Hematopoietic multipotent progenitor cell (in vitro differentiated cells): ENCODE data around the gene BBS2. TPM values are rescaled to one million over a fixed set of nuclear protein-coding genes. Genes with fewer than 3 reads are reported as not detected.
"Not testable (repeated sequence)": the region's sequence is repeated elsewhere in the genome, so short reads cannot be mapped to it uniquely, and the experiment has no call there.

Source experiments
- DNase-seq, 3 donors: peaks; one replicate each; pipeline ENCODE4 v3.0.0-alpha.2; 2011 to 2015; ENCODE audit warnings: low read depth in 2 of 3, low spot score in 2 of 3
- total RNA-seq: library from RNA; depleted of rRNA; stranded (reverse); fragments of >200 nt; gene quantifications from one replicate; pipeline ENCODE4 v1.2.3, GENCODE V29; 2012

Gene BBS2
- total RNA-seq, 1 donor = 35.0 TPM

DNA sequence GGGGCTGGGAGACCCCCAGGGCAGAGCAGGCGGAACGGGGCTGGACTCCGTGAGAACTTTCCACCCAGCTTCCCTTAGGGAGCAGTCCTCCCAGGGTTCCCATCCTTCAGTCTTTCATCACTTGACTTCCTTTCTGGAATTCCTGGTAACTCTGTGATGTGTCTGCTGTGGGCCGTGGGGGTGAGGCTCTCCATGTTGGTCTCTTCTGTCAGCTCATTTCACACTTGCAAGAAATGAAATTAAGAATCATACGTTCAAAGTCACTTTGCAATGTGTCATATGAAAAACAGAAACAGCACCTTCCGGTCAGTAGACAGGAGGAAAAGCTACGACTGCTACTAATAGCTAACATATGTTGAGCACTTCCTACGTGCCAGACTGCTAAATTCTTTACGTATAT, 5.4 kb upstream of the BBS2 start:
- no peak for DNase-seq

DNA sequence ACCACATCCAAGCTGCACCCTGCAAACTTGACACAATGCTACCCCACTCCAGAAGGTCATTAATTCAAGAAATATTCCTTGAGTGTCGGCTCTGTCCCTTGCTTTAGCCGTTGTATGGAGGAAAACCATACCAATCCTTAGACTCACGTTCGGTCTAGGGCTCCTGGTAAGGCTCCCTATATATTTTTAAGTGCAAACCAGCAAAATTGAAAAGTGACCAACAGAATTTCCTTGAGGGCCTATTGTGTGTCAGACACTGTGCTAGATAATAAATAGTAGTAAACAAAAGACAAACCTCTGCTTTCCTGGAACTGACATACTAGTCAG, 390 bp upstream of the BBS2 start:
- no peak for DNase-seq

DNA sequence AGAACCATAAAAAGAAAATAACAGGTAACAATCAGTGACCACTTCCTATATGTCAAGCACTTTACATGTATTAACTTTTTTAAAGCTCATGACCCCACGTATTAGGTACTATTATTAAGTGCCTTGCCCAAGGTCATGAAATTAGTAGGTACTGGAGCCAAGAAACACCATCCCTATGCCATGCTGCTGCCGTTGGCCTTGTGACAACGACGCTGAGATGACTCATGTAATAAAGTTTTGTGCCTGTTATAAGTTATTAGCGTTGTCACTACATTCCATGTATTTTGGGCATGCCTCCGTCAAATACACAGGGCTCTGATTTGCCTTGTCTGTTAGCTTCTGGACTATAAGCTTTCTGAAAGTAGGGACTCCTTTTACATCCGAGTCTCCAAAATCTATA, 1.4 kb downstream of the BBS2 start:
- DNase-seq = no peak

DNA sequence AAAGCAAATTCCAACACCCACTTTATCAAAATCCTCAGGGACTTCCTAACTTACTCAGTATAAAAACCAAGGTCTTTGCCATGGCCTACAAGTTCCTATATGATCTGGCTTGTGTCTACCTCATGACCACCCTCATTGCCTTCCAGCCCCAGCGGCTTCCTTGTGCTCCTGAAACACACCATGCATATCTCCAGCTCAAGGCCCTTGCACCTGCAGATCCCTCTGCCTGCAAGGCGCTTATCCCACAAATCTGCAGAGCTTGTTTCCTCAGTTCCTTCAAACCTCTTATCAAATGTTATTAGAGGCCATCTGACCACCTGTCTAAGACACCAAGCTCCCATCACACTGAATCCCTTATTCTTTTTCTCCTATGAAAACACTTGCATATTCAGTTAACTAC, 2.6 kb downstream of the BBS2 start:
- DNase-seq = no peak

DNA sequence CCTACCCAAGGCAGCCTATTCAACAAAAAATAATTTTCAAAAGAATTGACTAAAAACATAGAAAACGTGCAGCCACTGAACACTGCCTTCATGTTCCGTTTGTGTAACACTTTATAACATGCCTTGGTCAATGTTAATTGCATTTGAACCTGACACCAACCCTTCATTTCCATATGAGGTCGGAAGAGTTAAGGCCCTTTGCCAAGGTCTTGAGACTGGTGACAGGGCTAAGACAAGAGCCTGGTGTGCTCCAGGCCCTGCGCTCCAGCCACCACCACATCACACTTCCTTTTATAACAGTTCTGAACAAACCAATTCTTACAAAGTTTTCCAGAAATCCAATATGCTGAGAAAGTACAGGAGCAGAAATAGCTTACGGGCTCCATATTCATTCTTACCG, 4.2 kb downstream of the BBS2 start:
- no peak for DNase-seq

DNA sequence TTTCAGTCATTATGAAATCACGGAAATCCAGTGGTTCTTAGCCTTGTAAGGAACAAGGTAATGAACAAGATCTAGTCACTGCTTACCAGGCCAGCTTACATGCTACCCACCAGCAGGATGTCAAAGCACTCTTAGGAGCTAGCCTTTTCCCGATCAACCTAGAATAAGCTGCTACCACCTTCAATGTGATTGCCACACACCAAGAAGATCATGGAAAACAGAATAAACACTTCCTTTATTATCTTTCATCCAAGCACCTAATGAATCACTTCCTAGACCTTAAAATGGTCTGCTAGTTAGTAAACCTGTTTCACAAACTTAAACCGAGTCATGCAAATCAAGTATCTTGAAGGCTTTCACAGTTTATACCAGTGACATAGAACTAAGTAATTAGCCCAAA, 5.0 kb downstream of the BBS2 start:
- DNase-seq = no peak

DNA sequence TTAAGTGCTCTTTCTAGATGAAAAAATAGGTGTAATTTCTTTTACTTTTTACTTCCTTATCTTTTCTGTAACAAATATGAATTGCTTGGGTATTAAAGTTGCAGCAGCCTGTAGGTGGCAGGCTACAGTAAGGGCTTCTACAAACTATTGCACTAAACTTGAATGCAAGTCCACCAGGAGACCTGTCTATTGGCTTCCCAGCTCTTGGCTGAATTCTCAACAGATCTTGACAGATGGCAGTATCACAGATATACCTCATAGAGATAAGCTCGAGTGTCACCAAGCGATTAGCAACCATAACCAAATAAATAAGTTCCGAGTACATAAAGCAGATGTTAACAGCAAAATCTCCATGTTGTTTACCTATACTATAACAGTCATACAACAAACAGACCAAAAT, 5.9 kb downstream of the BBS2 start:
- DNase-seq = peak in 2 of 3 donors; percentile 68 to 75

DNA sequence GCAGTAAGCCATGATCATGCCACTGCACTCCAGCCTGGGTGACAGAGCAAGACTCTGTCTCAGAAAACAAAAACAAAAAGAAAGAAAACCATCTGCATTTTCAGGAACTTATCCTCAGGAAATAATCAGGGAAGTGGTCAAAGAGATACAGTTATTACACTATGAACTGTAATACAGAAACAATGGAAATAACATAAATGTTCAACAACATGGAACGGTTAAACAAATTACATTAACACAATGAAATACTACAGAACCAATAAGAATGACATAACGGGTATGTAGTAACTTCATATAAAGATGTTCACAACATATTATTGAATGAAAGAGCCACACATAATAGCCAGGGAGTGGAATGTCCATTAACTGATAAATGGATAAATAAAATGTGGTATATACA, 6.7 kb downstream of the BBS2 start:
- no peak for DNase-seq

DNA sequence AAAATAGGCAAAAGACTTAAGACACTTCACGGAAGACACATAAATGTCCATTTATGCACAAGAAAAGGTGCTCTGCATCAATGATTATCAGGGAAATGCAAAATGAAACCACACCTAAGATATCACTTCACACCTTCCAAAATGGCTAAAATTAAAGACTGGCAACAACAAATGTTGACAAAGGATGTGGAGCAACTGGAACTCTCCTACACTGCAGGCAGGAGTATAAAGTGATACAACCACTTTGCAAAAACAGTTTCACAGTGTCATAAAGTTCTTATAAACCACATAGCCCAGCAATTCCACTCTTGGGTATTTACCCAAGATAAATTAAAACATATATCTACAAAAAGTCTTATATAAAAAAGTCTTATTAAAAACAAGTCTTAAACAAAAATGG, 7.8 kb downstream of the BBS2 start:
- no peak for DNase-seq

DNA sequence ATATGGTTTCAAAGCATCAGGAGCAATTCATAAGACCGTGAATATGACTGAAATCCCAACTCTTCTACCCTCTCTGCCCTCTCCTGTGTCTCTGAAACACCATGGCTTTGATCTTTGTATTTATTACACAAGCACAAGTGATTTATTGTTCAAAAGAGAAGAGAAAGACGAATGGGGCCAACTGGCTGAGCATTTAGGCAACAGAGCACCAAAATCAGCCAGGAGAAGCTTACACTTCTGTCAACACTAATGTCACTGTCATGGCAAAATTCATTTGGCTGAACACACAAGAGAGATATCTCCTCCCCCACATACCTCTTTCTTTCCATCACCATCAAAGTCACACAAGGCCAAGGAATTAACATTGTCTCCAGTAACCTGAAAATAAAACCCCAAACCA, 9.3 kb downstream of the BBS2 start:
- DNase-seq = no peak

DNA sequence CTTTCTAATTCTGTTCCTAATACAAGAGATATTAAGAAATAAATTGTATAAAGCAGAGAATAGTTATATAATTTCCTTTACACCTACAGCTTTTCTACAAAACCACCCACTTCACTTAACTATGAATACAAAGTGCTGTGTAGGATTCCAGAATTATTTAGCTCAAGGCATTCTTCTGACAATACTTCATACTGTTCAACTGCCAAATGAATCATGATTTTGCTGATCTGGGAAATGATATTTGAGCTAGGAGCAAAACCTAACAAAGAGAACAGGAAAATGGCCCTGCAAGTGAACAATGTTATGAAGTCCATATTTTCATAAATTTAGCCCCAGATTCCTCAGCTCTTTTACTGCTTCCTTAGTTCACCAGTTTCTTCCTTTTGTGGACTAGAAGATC, 12.9 kb downstream of the BBS2 start:
- DNase-seq = no peak

DNA sequence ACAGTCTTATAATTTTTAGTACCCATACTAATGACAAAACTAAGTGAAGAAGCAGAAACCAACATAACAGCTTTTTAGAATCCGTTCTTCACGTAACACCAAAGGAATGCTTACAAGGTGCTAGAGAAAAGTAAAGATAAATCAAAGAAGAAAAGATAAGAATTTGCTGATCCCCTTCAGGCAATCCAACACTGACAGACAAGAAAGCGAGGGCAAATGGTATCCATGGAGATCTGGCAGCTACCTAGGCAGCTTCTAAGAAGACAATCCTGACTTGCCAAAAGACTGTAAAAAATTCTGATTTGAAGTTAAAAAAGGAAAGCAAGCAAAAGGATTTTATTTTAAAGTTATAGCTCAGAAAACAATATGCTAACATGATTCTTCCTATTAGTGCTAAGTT, 14.6 kb downstream of the BBS2 start:
- DNase-seq = no peak

DNA sequence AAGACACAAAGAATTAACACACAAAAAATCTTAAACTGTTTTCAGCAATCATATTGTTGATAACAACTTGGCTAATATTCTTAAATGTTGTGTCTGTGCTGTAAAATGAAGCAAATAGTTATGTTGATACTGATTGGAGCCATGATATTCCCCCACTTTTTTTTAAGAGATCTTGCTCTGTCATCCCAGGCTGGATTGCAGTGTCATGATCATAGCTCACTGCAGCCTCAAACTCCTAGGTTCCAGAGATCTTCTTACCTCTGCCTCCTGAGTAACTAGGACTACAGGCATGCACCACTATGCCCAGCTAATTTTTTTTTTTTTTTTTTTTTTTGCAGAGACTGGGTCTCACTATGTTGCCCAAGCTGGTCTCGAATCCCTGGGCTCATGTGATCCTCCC, 26.0 kb downstream of the BBS2 start:
- DNase-seq = no peak

DNA sequence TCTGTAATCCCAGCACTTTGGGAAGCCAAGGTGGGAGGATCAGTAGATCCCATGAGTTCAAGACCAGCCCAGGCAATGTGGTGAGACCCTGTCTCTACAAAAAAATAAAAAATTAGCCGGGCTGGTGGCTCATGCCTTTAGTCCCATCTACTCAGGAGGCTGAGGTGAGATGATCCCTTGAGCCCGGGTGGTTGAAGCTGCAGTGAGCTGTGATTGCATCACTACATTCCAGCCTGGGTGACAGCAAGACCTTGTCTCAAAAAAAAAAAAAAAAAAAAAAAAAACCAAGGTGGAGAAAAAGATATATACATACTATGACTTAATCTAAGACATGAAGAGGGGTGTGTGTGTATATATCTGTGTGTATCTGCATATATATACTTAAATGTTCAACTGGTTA, 26.7 kb downstream of the BBS2 start:
- no peak for DNase-seq

DNA sequence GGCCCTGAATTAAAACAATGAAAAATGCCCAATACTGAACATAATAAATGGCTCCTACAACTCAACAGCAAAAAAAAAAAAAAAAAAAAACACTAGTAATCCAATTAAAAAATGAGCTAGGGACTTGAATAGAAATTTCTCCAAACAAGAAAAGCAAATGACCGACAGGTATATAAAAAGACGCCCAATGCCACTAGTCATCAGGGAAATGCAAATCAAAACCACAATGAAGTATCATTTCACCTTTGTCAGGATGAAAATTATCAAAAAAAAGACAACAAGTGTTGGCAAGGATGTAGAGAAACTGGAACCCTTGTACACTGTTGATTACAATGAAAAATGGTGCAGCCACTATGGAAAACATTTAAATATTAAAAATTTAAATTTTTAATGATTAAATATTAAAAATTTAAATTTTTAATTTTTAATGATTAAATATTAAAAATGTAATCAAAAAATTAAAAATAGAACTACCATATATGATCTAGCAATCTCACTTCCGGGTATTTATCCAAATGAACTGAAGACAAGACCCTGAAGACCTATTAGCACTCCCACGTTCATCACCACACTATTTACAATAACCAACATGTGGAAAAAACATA, 28.1 kb downstream of the BBS2 start:
- DNase-seq = no peak

DNA sequence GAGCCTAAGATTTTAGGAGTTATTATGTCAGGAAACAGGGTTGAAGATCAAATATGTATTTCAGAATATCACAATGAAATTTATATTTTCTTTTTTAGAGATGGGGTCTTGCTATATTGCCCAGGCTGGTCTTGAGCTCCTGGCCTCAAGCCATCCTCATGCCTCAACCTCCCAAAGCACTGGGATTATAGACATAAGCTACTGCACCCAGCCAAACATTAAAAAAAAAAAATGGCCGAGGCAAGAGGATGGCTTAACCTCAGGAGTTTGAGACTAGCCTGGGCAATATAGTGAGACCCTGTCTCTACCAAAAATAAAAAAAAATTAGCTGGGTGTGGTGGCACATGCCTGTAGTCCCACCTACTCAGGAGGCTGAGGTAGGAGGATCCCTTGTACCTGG, 31.0 kb downstream of the BBS2 start:
- not testable (repeated sequence) for DNase-seq

DNA sequence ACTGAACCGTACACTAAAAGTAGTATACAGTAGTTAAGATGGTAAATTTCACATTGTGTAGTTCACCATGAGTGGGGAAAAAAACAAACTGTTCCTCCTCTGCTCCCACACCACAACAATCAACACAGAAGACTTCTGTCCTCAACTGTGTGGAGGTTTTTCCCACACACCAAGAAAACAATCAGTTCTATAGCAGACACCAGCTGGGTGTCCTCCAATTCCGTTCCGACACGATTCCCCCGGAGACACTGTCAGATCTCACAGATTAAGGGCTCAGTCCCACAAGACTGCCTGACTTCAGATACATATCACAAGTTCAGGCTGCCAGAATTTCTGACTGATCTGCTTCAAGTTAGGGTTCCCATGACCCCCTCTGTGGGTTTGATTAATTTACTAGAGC, 31.8 kb downstream of the BBS2 start:
- DNase-seq = no peak

DNA sequence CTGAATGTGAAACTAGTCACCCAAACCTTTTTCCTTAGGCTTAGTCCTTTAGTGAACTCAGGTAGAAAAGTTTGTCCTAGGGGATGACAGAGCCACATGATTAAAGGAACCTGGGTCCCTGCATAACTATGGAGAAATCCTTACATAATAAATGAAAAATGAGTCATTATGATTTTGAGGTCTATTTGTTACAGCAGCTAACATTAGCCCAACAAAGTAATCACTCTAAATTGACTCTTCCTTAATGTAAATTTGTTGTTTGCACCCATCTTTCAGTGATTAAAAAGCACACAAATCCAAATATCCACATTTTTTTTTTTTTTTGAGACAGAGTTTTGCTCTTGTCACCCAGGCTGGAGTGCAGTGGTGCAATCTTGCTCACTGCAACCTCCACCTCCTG, 36.4 kb downstream of the BBS2 start:
- DNase-seq = no peak

DNA sequence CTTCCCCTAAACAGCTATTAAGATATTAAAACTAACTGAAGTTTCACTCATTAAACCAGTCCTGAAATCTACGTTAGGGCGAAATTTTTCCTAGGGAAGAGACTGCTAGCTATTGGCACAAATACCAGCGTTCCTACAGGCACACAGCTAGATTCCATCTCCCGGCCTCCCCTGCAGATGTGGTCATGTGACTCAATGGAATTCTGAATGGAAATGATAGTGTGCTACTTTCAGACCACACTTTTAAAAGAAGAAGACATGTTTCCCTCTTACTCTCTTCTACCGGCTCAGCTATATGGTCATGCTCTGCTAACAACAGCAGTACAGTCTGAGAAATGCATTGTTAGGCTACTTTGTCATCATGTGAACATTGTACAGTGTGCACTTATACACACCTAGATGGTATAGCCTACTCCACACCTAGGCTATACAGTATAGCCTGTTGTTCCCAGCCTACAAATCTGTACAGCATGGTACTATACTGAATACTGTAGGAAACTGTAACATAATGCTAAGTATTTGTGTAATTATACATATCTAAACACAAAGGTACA, 37.1 kb downstream of the BBS2 start:
- no peak for DNase-seq

DNA sequence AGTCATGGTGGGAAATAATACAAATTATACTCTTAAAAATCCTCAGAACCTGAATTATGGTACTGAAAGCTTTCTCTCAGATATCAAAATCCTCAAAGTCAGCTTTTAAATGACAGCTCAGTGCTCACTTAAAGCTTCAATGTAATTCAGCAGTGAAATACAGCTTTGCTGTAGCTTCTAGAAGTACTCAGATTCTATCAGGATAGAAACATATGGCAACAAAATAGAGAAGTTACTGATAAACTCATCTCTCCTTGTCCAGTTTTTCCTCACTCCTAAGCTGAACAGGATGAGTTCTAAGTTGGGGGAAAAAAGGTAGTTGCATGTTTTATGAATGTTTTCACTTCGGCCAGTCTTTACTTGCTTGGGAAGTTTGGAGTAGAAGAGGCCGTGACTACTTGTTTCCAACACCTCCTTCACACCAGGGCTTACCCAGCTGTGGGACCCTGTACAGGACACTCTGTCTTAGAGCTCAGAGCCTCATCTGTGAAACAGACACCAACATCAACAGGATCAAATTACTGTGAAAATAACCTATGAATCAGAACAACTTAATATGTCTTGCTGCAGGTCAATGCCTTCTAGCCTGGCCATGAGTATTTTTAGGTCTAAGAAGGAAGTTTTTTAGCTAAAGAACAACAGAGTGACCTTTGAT, 38.2 kb downstream of the BBS2 start:
- no peak for DNase-seq

DNA sequence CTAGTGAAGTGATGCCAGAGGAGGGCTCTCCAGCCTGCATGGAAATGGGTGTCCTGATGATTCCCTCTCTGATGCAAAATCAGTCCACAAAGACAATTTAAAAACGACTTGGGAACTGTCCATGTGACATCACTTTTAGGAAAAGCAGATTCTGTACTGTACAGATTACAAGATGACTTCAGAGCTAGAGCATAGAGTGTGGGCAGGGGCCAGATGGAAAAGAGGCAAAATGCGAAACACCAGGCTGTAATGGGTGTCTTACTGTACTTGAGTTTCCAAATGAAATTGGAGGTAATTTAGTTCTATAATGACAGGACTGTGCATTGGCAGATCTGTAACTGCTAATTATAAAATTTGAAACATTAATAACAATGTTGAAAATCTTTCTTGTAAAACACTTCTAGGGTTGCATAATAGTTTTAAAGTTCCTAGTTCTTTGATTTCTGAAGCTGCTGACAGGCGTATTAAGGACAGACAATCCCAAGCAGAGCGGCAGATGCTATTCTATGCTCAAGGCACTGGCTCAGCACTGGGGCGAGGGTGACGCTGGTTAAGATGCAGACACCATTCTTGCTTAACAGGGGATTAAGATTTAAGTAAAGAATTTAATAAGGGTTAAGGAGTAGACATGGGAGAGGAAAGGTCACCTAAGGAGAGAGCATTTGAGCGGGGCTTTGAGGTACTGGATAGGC, 38.9 kb downstream of the BBS2 start:
- no peak for DNase-seq

DNA sequence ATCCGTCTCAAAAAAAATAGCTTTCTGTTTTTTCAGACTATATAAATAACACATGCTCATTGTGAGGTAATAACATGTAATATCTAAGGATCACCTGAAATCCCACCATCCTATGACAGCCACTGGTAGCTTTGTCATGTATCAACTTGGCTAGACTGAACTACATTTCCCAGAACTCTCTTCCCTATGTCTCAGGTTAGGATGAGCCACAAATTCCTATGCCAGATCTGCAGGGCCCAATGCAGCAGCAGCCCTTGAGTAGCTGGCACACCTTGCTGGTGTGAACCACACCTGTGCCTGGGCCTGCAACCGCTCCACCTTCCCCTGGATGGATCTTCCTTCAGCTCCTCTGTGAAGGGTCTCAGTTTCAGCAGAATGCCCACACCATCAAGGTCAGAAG, 40.4 kb downstream of the BBS2 start:
- no peak for DNase-seq
